Naive B cell (primary cell): ENCODE results near the gene ACE2. TPM values are rescaled to one million over a fixed set of nuclear protein-coding genes. Genes with fewer than 3 reads are reported as not detected.
"Not testable (repeated sequence)": the region's sequence is repeated elsewhere in the genome, so short reads cannot be mapped to it uniquely, and the experiment has no call there.

Experiments used
- ATAC-seq, 2 donors: fragments of 150-1000 bp; cut with Tn5 transposase; 2 replicates each; pipeline ENCODE4 v1.10.0; 2021; ENCODE audit warnings: low read depth in 2 of 2, mild to moderate bottlenecking in 2 of 2, moderate library complexity in 2 of 2
- DNase-seq: peaks from one replicate; pipeline ENCODE4 v3.0.0; 2022
- H3K27ac Mint-ChIP-seq, 6 donors: one replicate each; pipeline ENCODE4 v1.8.0; 2020 to 2022; ENCODE audit warnings: mild to moderate bottlenecking in 6 of 6, mixed read lengths in 6 of 6, moderate library complexity in 5 of 6, inconsistent platforms in 2 of 6
- H3K27me3 Mint-ChIP-seq, 3 donors: one replicate each; pipeline ENCODE4 v1.8.0; 2021 to 2022; ENCODE audit warnings: mixed read lengths in 3 of 3, mild to moderate bottlenecking in 1 of 3
- H3K36me3 Mint-ChIP-seq, 2 donors: one replicate each; pipeline ENCODE4 v1.8.0; 2020 to 2022; ENCODE audit warnings: mixed read lengths in 2 of 2, inconsistent platforms in 1 of 2, mild to moderate bottlenecking in 1 of 2
- H3K4me1 Mint-ChIP-seq, 3 donors: one replicate each; pipeline ENCODE4 v1.8.0; 2020 to 2022; ENCODE audit warnings: mixed read lengths in 3 of 3, inconsistent platforms in 1 of 3, mild to moderate bottlenecking in 1 of 3, moderate library complexity in 1 of 3
- H3K4me3 Mint-ChIP-seq, 8 donors: one replicate each; pipeline ENCODE4 v1.8.0; 2020 to 2022; ENCODE audit warnings: mild to moderate bottlenecking in 8 of 8, mixed read lengths in 8 of 8, moderate library complexity in 8 of 8, inconsistent platforms in 2 of 8
- H3K9me3 Mint-ChIP-seq, 7 donors: one replicate each; pipeline ENCODE4 v1.8.0; 2020 to 2022; ENCODE audit warnings: mixed read lengths in 7 of 7, mild to moderate bottlenecking in 5 of 7, inconsistent platforms in 2 of 7, moderate library complexity in 1 of 7
- polyA plus RNA-seq, 6 donors: library from polyadenylated mRNA; unstranded; fragments of 300-500 nt; fragmentation: Illumina TruSeq; gene quantifications; one replicate each; pipeline ENCODE4 v1.2.3, GENCODE V29; 2021; ENCODE audit warnings: low read depth in 6 of 6

ACE2 gene
- polyA plus RNA-seq: under 1 TPM in 1 of 6 donors, not detected in 5; 0.11 TPM

DNA sequence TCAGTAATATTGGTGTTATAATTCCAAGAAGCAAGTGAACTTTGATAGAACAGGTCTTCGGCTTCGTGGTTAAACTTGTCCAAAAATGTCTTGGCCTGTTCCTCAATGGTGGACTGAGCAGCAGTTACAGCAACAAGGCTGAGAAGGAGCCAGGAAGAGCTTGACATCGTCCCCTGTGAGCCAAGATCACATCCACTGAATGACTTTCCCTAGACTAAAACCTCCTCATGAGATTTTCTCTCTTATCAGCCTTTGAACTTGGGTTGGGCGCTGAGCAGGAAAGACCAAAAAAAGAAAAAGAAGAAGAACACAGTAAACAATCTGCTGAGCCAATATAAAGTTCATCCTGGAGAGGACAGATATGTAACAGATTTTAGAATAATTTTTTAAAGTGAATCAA, at the start of gene ACE2:
TSS of gene ACE2 (minus strand) at position 216 of the 400 bp plus-strand sequence. CDS start at position 167, 49 bp downstream.
- Mint-ChIP-seq H3K9me3 (peaks cover 0 to 3% (median 0%) of the 10 kb centered on the region in 7 donors), H3K27me3 (peaks cover 3 to 51% (median 10%) of the 10 kb centered on the region in 3 donors), H3K4me3 (no peak within 1 kb of the TSS), H3K4me1 (no peaks in the 10 kb centered on the region), H3K36me3 (no peaks in the 10 kb centered on the region), H3K27ac (peak within 1 kb of the TSS in 2 of 6 donors; percentile 36 to 46)
- DNase-seq (no peak), ATAC-seq (no peak)

- peaks cover 0 to 29% (median 3%) of the 10 kb centered on the region in 3 donors for H3K27me3 Mint-ChIP-seq
- ATAC-seq: peak in 1 of 2 donors; percentile 40
- not testable (repeated sequence) for DNase-seq, H3K27ac Mint-ChIP-seq, H3K9me3 Mint-ChIP-seq, H3K4me3 Mint-ChIP-seq, H3K4me1 Mint-ChIP-seq, H3K36me3 Mint-ChIP-seq
Measured at GRCh38 chrX:15647510-15647909, 46.8 kb upstream of the ACE2 start.

DNA sequence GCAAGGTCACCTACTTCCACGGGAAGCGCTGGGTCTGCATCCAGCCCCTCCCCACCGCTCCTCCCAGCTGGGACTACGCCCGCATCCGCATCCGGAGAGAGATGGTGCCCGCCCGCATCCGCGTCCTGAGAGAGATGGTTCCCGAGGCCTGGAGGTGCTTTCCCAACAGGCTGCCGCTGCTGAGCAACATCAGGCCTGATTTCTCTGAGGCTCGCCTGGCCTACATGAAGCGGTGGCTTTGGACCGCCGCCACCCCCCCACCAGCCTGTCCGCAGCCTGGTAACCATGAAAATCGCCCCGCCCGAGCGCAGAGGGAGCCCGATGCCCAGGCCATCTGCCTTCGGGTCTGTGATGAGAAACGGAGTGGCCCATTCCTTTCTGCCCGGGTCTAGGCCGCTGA, 45.8 kb upstream of the ACE2 start:
- H3K36me3 Mint-ChIP-seq: no peaks in the 10 kb centered on the region
- peaks cover 0 to 29% (median 3%) of the 10 kb centered on the region in 3 donors for H3K27me3 Mint-ChIP-seq
- H3K9me3 Mint-ChIP-seq: peaks cover 0 to 4% (median 0%) of the 10 kb centered on the region in 7 donors
- H3K4me3 Mint-ChIP-seq: no peak overlapping the region
- no peak overlapping the region for H3K27ac Mint-ChIP-seq
- no peaks in the 10 kb centered on the region for H3K4me1 Mint-ChIP-seq
- DNase-seq (no peak), ATAC-seq (no peak)

DNA sequence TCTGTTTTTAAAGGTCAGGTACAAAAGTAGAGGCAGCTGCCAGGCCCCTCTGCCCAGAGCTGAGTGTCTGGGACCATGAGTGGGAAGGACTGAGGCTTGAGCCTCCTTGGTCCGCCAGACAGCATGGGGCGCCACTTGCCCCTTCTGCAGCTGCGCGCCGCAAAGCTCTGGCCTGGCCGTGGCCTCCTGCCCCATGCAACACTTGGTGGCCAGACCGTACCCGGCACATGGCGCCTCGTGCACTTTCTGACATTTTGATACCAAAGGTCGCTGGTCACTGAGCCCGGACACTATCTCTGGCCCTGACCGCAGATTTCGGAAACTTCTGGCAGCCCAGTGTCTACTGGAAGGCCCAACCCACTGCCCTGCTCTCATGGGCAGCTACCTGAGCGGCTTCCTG, 45.3 kb upstream of the ACE2 start:
- Mint-ChIP-seq H3K27me3 (peaks cover 0 to 30% (median 3%) of the 10 kb centered on the region in 3 donors), H3K4me3 (no peak overlapping the region), H3K4me1 (no peaks in the 10 kb centered on the region), H3K27ac (no peak overlapping the region), H3K9me3 (peaks cover 0 to 4% (median 0%) of the 10 kb centered on the region in 7 donors), H3K36me3 (no peaks in the 10 kb centered on the region)
- ATAC-seq (no peak), DNase-seq (no peak)

- DNase-seq (no peak), ATAC-seq (no peak)
- Mint-ChIP-seq H3K4me3 (no peak overlapping the region), H3K36me3 (no peaks in the 10 kb centered on the region), H3K27me3 (peaks cover 0 to 38% (median 3%) of the 10 kb centered on the region in 3 donors), H3K4me1 (no peaks in the 10 kb centered on the region), H3K9me3 (peaks cover 0 to 4% (median 0%) of the 10 kb centered on the region in 7 donors), H3K27ac (no peak overlapping the region)
Measured at GRCh38 chrX:15645266-15645665, 44.5 kb upstream of the ACE2 start.

DNA sequence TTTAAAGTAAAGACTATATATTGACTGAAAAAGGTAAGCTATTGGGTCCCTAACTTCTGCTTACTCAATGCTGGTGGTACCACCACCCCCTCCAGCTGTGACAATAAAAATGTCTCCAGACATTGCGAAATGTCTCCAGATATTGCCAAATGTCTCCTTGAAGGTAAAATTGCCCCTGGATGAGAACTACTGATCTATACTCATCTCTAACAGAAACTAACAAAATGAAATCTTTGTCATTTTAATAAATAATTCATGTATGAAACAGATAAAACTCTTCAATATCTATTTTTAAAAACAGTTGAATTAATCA, 43.8 kb upstream of the ACE2 start:
- Mint-ChIP-seq H3K36me3 (no peaks in the 10 kb centered on the region), H3K4me1 (no peaks in the 10 kb centered on the region), H3K27ac (no peak overlapping the region), H3K27me3 (peaks cover 0 to 34% (median 3%) of the 10 kb centered on the region in 3 donors), H3K9me3 (peaks cover 0 to 4% (median 0%) of the 10 kb centered on the region in 7 donors), H3K4me3 (no peak overlapping the region)
- no peak for ATAC-seq
- no peak for DNase-seq

DNA sequence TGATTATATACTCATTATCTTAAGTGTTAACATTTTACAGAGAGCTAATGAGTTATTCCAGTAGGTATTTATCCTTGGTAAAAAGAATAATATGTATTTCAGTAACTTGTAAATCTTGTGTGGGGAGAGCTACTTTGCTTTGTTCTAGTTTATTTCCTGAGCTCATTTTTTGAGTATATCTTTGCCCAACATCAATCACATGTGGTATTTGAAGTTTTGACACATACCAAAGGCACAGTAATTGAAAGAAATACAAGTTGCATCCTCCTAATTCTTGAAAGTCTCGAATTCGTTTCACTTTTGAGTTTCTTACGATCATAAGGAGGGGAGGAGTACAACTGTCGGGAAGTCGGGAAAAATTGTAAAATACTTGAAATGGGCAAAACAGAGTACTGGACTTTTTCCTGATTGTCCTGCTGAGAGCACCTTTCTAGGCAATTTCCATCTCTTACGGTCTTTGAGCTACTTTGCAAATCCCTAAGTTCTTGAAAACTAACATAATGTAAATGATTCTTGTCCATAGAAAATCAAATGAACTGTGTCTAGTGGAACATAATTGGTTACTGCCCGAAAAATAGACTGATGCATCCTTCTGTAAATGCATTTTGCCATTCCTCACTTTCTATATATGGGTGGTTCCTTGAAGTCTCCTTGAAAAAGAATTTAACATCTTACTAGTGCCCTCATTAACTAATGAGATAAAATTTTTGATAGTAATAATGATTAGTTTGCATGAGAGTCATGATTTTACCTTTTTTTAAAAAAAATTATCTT, 43.2 kb upstream of the ACE2 start:
- Mint-ChIP-seq H3K27me3 (peaks cover 0 to 35% (median 3%) of the 10 kb centered on the region in 3 donors), H3K9me3 (peaks cover 0 to 4% (median 0%) of the 10 kb centered on the region in 7 donors), H3K4me1 (no peaks in the 10 kb centered on the region), H3K27ac (no peak overlapping the region), H3K4me3 (no peak overlapping the region), H3K36me3 (no peaks in the 10 kb centered on the region)
- DNase-seq: no peak
- ATAC-seq: no peak

DNA sequence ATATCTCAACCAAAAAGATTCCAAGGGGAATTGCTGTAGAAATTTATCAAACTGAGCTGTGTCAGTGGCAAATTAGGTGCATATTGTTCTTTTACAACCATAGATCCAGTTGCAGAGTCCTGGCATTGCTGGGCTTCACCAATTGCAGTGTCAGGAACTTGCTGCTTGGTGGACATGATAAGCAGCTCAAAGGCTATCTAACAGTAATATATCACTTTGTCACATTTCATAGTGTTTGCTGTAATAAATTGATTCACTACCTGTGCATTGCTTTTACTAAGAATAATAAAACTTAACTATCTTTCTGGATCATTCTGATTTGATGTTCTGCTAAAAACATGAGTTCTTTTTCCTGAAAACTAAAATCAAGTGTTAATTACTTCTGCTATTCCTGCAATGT, 30.9 kb upstream of the ACE2 start:
- DNase-seq (no peak), ATAC-seq (no peak)
- Mint-ChIP-seq H3K4me1 (no peaks in the 10 kb centered on the region), H3K27ac (peak overlapping the region in 1 of 6 donors; percentile 84), H3K36me3 (peaks cover 0 to 4% of the 10 kb centered on the region in 2 donors), H3K27me3 (peaks cover 5 to 37% (median 5%) of the 10 kb centered on the region in 3 donors), H3K4me3 (no peak overlapping the region), H3K9me3 (peaks cover 0 to 17% (median 5%) of the 10 kb centered on the region in 7 donors)

DNA sequence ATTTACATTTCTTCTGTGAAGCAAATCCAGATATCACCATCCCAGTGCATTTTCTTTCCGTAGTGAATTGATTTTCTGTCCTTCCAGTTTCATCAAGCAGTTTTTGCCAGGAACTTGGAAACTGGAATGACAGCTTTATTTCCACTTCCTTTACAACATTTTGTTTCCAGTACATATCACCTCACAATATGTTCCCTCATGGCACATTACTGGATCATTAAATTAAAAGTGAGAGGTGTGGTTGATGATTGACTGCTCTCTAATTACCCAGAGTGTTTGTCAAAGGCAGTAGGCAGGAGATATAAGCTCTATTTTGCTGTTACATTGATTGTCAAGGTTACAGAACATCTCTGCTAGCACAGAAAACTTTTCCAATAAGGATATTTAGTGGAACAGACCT, 22.3 kb upstream of the ACE2 start:
- DNase-seq: no peak
- no peaks in the 10 kb centered on the region for H3K4me1 Mint-ChIP-seq
- no peak for ATAC-seq
- H3K4me3 Mint-ChIP-seq: no peak overlapping the region
- H3K27ac Mint-ChIP-seq: no peak overlapping the region
- peaks cover 0 to 24% (median 0%) of the 10 kb centered on the region in 3 donors for H3K27me3 Mint-ChIP-seq
- peaks cover 0 to 15% (median 6%) of the 10 kb centered on the region in 7 donors for H3K9me3 Mint-ChIP-seq
- peaks cover 0 to 4% of the 10 kb centered on the region in 2 donors for H3K36me3 Mint-ChIP-seq

GRCh38 chrX:15619053-15619755, 18.4 kb upstream of the ACE2 start:
- H3K27me3 Mint-ChIP-seq: peaks cover 0 to 37% (median 3%) of the 10 kb centered on the region in 3 donors
- no peaks in the 10 kb centered on the region for H3K4me1 Mint-ChIP-seq
- no peak overlapping the region for H3K27ac Mint-ChIP-seq
- ATAC-seq (no peak), DNase-seq (no peak)
- peaks cover 0 to 10% (median 5%) of the 10 kb centered on the region in 7 donors for H3K9me3 Mint-ChIP-seq
- no peak overlapping the region for H3K4me3 Mint-ChIP-seq
- peaks cover 0 to 3% of the 10 kb centered on the region in 2 donors for H3K36me3 Mint-ChIP-seq

DNA sequence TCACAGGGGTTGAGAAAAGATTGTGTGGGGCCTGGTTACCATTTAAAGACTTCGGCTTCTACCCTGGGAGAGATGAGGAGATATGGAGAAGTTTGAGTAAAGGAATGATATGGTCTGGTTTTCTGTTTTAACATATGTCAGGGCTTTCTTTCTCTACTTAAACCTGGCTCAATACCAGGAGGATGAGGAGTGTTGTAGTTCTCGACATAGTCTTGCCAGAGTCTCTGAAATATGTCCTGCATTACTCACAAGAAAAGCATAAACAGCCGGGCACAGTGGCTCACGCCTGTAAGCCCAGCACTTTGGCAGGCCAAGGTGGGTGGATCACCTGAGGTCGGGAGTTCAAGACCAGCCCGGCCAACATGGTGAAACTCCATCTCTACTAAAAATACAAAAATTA, 16.4 kb upstream of the ACE2 start:
- Mint-ChIP-seq H3K27ac (no peak overlapping the region), H3K4me3 (no peak overlapping the region), H3K4me1 (no peaks in the 10 kb centered on the region), H3K27me3 (peaks cover 0 to 34% (median 3%) of the 10 kb centered on the region in 3 donors), H3K9me3 (no peaks in the 10 kb centered on the region), H3K36me3 (no peaks in the 10 kb centered on the region)
- ATAC-seq: no peak
- DNase-seq: no peak

GRCh38 chrX:15616531-15616930, 15.8 kb upstream of the ACE2 start:
- peaks cover 0 to under 1% (median 0%) of the 10 kb centered on the region in 7 donors for H3K9me3 Mint-ChIP-seq
- H3K27me3 Mint-ChIP-seq: peaks cover 0 to 34% (median 3%) of the 10 kb centered on the region in 3 donors
- ATAC-seq (no peak), DNase-seq (no peak)
- no peaks in the 10 kb centered on the region for H3K4me1 Mint-ChIP-seq
- peak overlapping the region in 1 of 8 donors; percentile 3 for H3K4me3 Mint-ChIP-seq
- no peaks in the 10 kb centered on the region for H3K36me3 Mint-ChIP-seq
- no peak overlapping the region for H3K27ac Mint-ChIP-seq

- H3K27ac Mint-ChIP-seq: no peak overlapping the region
- no peak overlapping the region for H3K4me3 Mint-ChIP-seq
- no peaks in the 10 kb centered on the region for H3K36me3 Mint-ChIP-seq
- DNase-seq (no peak), ATAC-seq (no peak)
- H3K4me1 Mint-ChIP-seq: no peaks in the 10 kb centered on the region
- H3K27me3 Mint-ChIP-seq: peaks cover 0 to 35% (median 3%) of the 10 kb centered on the region in 3 donors
- H3K9me3 Mint-ChIP-seq: peaks cover 0 to 16% (median 6%) of the 10 kb centered on the region in 7 donors
Measured at GRCh38 chrX:15607067-15607466, 6.3 kb upstream of the ACE2 start.

GRCh38 chrX:15606136-15606535, 5.4 kb upstream of the ACE2 start:
- ATAC-seq: no peak
- no peaks in the 10 kb centered on the region for H3K4me1 Mint-ChIP-seq
- H3K9me3 Mint-ChIP-seq: peaks cover 0 to 13% (median 6%) of the 10 kb centered on the region in 7 donors
- no peak for DNase-seq
- H3K27ac Mint-ChIP-seq: no peak overlapping the region
- H3K36me3 Mint-ChIP-seq: no peaks in the 10 kb centered on the region
- H3K4me3 Mint-ChIP-seq: no peak overlapping the region
- peaks cover 3 to 43% (median 5%) of the 10 kb centered on the region in 3 donors for H3K27me3 Mint-ChIP-seq
